Measurements from ENCODE around the gene SRL.

- TF ChIP-seq POLR2A (IDR thresholded peaks at IDR 0.05; ENCODE audit: low read length) (no peak), GATA1 (IDR thresholded peaks at IDR 0.05; ENCODE audit: low read depth, low read length) (no peak)
These were observed 21.5 kb downstream of the SRL start for GRCh38 chr16:4220358-4220757.

Measured in erythroblast (primary cell).